RWPE2 (cell line): ENCODE data around the gene GRB10.

Experiments used
- ATAC-seq: fragments of 200-7000 bp; cut with Tn5 transposase; 3 replicates; pipeline ENCODE4 v1.9.1; 2021; ENCODE audit warnings: low read depth
- DNase-seq: peaks from one replicate; pipeline ENCODE4 v3.0.0-alpha.2; 2020; ENCODE audit warnings: low spot score
- H3K27ac ChIP-seq: fragments of 450-650 bp; 2 replicates; pipeline ENCODE4 v1.5.1; 2017; ENCODE audit warnings: mild to moderate bottlenecking; ENCODE audit not compliant: poor library complexity, severe bottlenecking
- H3K27me3 ChIP-seq: fragments of 250-450 bp; sonication (Bioruptor Pico); 2 replicates; pipeline ENCODE4 v1.5.1; 2021; ENCODE audit warnings: mild to moderate bottlenecking, moderate library complexity; ENCODE audit not compliant: insufficient read depth, poor library complexity, severe bottlenecking
- H3K36me3 ChIP-seq: fragments of 250-450 bp; sonication (Bioruptor Pico); 2 replicates; pipeline ENCODE4 v1.5.1; 2020; ENCODE audit warnings: low read depth, mild to moderate bottlenecking, moderate library complexity
- H3K4me1 ChIP-seq: fragments of 250-450 bp; sonication (Bioruptor Pico); 2 replicates; pipeline ENCODE4 v1.5.1; 2021; ENCODE audit warnings: mild to moderate bottlenecking, moderate library complexity; ENCODE audit not compliant: insufficient read depth, poor library complexity, severe bottlenecking
- H3K4me3 ChIP-seq: fragments of 250-450 bp; sonication (Bioruptor Pico); 2 replicates; pipeline ENCODE4 v1.5.1; 2021; ENCODE audit warnings: mild to moderate bottlenecking, moderate library complexity; ENCODE audit not compliant: severe bottlenecking
- H3K9me3 ChIP-seq: fragments of 250-450 bp; sonication (Bioruptor Pico); 2 replicates; pipeline ENCODE4 v1.5.1; 2021; ENCODE audit warnings: mild to moderate bottlenecking, moderate library complexity; ENCODE audit not compliant: severe bottlenecking
- TF ChIP-seq, protein P1 (sequence below): fragments of 450-650 bp; IDR thresholded peaks from one replicate; pipeline ENCODE4 v1.5.1; 2017; ENCODE audit warnings: mild to moderate bottlenecking, moderate library complexity; ENCODE audit not compliant: poor library complexity, severe bottlenecking

GRB10 gene

DNA sequence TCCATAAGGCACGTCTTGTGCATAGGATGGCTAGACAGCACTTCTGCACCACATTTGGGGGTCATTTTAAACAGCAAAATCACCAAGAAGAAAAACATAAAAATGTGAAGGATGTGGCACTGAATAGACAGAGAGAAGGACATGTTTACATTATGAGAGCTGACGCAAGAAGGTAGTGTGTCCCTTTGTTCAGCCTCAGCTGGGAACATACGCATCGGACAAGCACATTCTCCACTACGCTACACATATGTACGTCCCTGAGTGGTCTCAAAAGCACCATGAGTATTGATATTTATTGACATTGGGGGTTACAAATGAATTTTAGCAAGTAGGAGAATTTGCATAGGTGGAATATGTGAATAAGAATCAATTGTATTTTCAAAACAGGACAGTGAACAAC lies 237.7 kb downstream of the GRB10 start:
- no peaks in the 10 kb centered on the region for H3K4me1 ChIP-seq
- TF ChIP-seq, protein P1, sequence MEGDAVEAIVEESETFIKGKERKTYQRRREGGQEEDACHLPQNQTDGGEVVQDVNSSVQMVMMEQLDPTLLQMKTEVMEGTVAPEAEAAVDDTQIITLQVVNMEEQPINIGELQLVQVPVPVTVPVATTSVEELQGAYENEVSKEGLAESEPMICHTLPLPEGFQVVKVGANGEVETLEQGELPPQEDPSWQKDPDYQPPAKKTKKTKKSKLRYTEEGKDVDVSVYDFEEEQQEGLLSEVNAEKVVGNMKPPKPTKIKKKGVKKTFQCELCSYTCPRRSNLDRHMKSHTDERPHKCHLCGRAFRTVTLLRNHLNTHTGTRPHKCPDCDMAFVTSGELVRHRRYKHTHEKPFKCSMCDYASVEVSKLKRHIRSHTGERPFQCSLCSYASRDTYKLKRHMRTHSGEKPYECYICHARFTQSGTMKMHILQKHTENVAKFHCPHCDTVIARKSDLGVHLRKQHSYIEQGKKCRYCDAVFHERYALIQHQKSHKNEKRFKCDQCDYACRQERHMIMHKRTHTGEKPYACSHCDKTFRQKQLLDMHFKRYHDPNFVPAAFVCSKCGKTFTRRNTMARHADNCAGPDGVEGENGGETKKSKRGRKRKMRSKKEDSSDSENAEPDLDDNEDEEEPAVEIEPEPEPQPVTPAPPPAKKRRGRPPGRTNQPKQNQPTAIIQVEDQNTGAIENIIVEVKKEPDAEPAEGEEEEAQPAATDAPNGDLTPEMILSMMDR = no peak
- no peaks in the 10 kb centered on the region for H3K9me3 ChIP-seq
- no peaks in the 10 kb centered on the region for H3K36me3 ChIP-seq
- no peak overlapping the region for H3K4me3 ChIP-seq
- no peak for ATAC-seq
- H3K27ac ChIP-seq = no peak overlapping the region
- DNase-seq = no peak
- no peaks in the 10 kb centered on the region for H3K27me3 ChIP-seq

DNA sequence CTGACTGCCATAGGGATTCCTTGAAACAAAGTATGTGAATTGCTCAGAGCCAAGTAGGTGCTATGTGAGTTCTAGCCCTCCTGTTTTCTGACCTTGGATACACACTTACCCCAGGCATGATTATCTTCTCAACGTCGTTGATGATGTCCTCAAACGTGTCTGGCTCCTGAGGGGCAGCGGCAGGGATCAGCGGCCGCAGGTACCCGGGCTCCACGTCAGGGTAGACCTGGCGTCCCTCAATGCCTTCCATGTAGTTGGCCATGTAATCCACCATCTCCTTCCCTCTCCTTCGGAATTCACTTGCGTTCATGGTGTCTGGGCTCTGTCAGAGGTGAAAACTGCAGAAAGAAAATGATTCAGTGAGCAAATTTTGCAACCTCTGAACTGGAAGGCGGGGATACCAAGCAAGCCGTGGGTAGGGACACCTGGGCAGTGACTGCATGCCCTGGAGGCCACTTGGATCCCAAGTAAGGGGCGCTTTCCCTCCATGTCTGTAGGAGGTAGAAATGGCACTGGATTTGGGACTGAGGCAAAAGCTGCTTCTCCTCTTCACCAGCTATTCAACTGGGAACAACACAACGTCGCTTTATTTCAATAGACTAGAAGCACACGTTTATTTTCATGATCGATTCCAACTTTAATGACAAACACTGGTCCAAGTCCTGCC lies 238.8 kb downstream of the GRB10 start:
- H3K27ac ChIP-seq = no peak overlapping the region
- ATAC-seq = no peak

DNA sequence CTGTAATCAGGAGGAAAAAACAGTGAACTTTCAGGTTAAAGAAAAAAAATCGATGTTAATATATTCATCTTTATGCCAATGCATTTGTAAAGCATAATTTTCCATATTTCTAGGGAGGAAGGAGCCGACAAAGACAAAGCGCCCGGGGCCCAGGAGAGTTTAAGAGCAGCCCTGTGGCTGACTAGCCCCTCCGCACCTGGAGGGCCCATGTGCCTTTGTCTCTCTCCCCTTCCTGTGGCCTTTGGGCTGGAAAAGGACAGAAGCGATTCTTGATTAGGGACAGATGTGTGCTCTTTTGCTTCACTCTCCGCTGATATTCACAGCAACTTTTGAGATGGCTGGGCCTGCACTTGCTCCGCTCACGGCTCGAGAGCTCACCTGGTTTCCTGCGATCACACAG lies 240.6 kb downstream of the GRB10 start:
- H3K27me3 ChIP-seq = no peaks in the 10 kb centered on the region
- H3K9me3 ChIP-seq = no peaks in the 10 kb centered on the region
- H3K4me3 ChIP-seq = no peak overlapping the region
- no peak overlapping the region for H3K27ac ChIP-seq
- no peaks in the 10 kb centered on the region for H3K4me1 ChIP-seq
- TF ChIP-seq, protein P1 = no peak
- H3K36me3 ChIP-seq = no peaks in the 10 kb centered on the region
- DNase-seq (no peak), ATAC-seq (no peak)

More for the DNA sequence above, 238.8 kb downstream of the GRB10 start:
- Histone ChIP-seq H3K36me3 (no peaks in the 10 kb centered on the region), H3K27me3 (no peaks in the 10 kb centered on the region), H3K4me1 (no peaks in the 10 kb centered on the region), H3K9me3 (no peaks in the 10 kb centered on the region), H3K4me3 (no peak overlapping the region)
- DNase-seq = no peak
- TF ChIP-seq, protein P1 = no peak

DNA sequence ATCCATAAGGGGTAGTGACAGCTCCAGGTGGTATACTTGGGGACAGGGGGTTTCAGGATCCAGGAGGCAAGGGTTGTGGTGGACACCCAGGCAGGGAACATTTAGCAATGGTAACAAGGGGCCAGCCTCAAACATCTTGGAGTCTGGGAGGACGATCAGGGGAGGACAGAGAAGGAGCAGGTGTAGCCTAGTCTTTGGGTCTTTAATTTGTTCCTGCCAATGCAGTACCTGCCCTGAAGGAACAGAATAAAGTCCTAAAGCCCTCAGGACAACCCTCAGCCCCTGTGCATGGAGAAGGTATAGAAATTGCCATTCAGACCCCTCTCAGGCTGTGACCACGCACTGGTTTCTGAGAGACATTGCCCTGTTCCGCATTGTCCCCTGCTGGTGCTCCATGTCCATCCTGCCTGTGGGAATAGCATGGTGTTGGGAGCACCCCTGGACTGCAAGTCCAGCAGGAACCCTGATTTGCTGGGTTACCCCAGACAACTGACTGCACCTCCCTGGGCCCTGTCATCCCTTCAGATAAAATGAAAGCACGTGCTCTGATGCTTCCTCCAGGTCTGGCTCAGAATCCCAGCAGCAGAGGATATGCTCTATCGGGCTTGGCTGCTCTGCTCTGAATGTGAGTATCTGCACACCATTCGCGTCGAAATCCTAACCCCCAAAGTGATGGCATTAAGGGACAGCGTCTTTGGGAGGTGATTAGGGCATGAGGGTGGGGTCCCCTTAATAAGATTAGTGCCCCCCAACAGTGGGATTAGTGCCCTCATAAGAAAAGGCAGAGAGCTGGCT lies 241.7 kb downstream of the GRB10 start:
- Histone ChIP-seq H3K27me3 (no peaks in the 10 kb centered on the region), H3K27ac (no peak overlapping the region), H3K36me3 (no peaks in the 10 kb centered on the region), H3K4me3 (no peak overlapping the region), H3K4me1 (no peaks in the 10 kb centered on the region), H3K9me3 (no peaks in the 10 kb centered on the region)
- no peak for ATAC-seq
- DNase-seq = no peak
- TF ChIP-seq, protein P1 = no peak
